ENCODE measurements around the gene APBA2.

Gene APBA2

DNA sequence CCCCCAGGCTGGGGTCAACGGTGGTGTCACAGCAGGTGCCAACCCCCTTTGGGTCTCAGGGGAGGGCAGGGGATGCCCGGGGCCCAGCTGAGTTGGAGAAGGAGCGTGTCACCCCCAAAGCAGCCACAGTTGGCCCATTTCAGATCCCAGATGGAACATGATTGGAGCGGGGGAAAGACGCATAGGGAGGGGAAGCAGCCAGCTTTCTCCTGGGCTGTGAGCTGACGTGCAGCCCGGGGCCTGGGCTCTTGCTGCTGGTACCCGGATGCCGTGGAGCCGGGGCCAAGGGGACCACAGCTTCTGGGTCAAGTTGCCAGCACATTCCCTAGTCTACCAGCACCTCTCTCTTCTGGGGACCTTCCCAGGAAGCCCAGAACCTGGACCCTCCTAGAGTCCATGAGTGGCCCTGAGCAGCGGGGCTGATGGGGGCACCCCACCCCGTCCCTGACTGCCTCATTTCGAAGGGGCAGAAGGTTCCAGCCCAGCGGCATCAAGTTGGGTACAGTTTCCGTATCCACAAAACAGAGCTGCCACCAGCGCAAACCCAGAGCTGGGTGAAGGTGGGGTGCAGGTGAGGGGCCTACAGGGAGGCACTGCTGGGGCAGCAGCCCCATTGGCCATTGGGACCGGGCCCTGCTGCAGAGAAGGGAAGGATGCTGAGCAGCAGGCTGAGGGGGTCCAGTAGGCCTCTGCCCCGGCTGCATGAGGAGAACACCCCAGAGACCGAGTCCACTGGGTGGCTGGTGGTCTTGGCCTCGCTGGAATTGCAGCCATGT, 235.0 kb downstream of the APBA2 start:
- no peak for DNase-seq (ENCODE audit: low spot score)

DNA sequence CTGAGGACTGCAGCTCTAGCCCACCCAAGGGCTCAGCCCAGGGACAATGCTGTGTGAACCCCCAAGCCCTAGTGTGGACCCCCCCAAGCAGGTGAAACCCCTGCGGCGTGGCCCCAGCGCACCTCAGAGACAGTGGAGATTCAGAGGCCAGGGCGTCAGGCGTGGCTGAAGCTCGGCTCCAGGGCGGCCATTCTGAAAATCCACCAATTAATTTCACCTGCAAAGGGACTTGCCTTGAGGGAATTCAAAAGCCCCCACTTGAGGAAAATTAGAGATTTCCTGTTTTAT, 235.5 kb downstream of the APBA2 start:
- no peak for DNase-seq (ENCODE audit: low spot score)

- DNase-seq (ENCODE audit: low spot score), result no peak
Observed at GRCh38 chr15:29121907-29122306, 236.1 kb downstream of the APBA2 start.

GRCh38 chr15:29122506-29122905, 236.7 kb downstream of the APBA2 start:
- DNase-seq (ENCODE audit: low spot score), result no peak

DNA sequence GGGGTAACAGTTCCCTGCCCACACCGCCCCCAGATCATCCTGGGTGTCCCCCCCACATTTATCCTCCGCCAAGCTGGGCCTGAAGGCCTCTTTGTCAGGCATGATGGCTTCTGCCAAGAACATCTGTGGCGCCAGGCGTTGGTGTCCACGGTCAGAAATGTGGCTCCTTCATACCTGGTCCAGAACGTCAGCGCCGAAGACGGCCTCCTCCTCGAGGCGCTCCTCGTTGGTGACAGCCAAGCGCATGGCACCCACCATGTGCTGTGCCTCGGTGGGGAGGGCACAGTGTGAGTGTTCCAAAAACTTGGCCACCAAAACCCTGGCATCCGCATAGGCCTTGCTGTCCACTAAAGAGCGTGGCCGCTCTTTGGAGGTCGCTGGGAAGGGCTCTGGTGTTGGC, 237.4 kb downstream of the APBA2 start:
- no peak for DNase-seq (ENCODE audit: low spot score)

DNA sequence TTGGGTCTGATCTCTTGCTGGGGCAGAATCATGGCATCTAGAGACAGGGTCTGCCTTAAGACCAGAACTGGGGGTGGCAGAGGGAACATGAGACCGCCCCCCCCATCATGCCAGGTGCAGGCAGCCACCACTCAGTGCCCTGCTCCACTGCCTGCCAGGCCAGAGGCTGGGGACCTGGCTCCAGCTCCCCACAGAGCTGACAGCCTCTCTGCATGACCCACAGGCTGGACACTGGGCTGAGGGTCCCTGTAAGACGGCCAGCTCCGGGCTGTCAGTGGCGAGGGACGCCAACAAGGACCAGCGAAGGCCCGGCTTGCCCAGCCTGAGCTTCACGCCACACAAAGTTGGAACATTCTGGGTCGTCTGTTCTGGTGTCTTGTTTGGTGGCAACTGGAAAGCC, 238.2 kb downstream of the APBA2 start:
- DNase-seq (ENCODE audit: low spot score), result no peak

DNA sequence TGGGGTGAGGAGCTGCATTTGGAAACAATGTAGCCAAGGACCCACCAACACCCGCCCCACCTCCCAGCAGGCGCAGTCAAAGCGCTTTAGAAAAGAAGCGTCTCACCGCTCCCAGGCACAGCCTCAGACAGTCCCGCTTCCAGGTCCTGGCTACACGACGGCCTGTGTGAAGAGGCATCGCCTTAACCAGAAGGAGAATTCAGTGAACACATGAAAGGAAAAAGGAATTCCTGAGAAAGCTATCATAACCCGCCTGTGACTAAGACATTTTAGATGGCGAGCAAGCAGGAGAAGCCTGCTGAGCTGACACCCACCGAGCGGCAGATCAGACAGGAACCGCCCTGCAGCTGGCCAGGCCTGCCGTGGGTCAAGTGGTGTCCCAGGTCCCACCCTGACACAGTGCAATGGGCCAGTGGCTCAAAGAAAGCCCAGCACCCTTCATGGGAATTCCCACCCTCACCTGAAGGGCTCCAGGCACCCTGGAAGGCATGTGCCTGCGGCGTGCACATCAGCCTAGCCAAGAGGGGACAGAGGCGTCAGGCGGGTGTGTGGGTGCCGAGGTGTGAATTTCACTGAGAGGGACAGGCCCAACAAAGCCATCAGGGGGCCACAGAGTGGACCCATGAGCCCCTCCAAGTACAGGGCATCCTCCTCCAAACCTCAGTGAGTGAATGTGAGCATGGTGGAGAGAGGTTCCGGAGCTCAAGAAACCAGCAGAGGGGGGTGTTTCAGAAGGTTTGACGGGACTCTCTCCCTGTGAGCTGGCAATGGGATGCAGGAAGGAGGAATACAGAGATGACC, 239.0 kb downstream of the APBA2 start:
- DNase-seq (ENCODE audit: low spot score), result no peak

DNA sequence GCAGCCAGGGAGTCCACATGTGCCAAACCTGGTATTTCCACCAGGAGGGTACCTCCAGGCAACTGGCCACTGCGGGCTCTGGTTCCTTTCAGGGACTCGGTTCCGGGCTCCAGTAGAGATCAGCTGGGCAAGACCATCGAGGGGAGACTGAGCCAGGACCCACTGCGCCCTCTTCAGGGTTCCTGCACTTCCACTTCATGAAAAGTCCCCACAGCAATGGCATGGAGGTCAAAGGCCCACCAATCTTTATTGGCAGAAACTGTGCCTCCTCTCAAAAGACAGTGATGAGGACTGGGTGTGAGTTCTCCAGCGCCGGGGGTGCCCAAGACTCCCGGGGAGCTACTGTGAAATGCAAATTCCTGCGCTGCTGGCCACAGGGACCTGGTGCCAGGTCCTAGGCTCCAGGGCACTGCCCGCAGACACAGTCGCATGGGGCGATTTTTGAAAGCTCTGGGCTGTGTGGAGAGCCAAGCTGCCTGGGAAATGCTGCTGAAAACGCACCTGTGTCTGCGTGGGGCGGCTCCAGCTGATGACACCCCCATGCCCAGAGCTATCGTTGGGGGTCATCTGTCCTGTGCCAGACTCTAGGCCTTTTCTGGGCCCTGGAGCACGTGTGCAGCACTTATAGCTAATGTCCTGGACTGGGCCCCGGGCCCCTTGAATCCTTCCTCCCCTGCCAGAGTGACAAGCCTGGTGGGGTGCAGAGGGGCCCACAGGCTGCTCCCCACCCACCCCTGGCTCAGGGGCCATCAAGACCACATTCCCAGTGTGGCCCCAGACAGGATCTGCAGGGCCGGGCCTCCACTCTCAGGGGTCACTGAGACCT, 239.8 kb downstream of the APBA2 start:
- no peak for DNase-seq (ENCODE audit: low spot score)

DNA sequence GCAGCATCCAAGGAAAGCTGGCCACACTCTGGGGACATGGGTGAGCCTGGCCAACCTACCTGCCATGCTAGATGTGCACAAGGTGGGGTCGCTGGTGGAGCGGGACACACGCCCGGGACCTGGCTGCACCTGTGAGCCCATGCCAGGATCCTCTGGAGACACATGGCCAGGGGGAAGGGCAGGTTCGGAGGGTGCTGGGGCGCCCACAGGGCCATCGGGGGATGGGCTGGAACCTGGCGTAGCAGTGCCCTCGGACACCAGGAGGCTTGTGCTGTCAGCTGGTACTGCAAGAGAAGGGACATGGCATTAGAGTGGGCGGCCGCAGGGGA, 240.4 kb downstream of the APBA2 start:
- no peak for DNase-seq (ENCODE audit: low spot score)

GRCh38 chr15:29126821-29127461, 241.2 kb downstream of the APBA2 start:
- no peak for DNase-seq (ENCODE audit: low spot score)

DNA sequence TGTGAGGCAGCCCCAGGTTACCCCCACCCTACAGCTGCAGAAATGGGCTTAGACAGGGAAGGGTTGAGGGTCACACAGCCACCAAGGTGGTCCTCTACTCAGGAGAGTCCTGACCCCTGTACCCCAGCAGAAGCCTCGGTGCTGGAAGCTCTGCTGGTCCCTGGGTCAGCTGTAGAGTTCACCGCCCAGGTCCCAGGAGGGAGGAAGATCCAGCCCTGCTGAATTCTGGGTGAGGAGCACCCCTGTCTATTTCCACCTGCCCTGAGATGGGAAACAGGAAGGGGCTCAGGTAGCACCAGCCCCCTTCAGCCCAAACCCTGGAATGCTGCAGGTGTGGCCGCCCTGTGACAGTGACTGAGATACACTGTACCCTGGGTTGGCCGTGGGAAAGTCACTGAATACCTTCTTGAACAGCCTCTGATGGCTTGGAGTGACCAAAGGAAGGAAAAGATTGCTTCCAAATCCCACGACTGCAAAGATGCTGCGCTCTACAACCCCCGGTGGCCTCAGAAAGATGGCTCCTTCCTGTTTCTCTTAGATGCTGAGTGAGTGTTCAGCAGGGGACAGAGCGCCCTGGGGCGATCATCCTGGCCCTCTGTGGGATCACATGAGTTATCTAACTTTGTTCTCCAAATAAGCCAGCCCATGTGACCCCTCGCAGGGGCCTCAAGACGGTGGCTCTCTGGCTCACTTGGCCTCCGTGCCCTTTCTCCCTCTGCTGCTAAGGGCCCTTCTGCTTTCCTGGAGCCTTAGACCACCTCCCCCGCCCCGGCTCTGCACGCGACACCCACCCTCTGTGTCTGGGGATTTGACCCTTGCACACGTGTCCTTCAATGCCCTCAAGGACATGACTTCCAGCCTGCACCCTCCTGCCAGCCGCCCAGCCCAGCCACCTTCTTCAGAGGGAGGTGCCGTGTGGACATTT, 242.0 kb downstream of the APBA2 start:
- no peak for DNase-seq (ENCODE audit: low spot score)

- DNase-seq (ENCODE audit: low spot score), result no peak
Observed at GRCh38 chr15:29128671-29129070, 242.9 kb downstream of the APBA2 start.

- no peak for DNase-seq (ENCODE audit: low spot score)
Observed at GRCh38 chr15:29129221-29129620, 243.4 kb downstream of the APBA2 start.

DNA sequence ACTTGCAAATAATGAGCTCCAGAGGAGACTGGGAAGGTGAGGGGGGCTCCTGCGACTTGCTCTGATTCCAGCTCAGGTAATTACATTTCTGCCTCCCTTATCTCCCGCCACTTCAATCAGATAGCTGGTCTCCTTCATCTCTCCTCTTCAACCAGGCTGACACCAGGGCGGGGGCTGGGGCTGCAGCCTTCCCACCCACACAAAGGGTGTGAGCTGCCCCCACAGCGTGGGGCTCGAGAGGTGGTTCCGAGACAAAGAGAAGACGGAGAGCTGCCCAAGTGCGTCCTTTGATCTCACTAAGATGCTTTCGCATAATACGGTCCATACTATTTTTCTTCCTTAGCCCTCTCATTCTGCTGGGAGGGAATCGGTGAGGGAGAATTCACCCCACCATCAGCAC, 244.2 kb downstream of the APBA2 start:
- no peak for DNase-seq (ENCODE audit: low spot score)

DNA sequence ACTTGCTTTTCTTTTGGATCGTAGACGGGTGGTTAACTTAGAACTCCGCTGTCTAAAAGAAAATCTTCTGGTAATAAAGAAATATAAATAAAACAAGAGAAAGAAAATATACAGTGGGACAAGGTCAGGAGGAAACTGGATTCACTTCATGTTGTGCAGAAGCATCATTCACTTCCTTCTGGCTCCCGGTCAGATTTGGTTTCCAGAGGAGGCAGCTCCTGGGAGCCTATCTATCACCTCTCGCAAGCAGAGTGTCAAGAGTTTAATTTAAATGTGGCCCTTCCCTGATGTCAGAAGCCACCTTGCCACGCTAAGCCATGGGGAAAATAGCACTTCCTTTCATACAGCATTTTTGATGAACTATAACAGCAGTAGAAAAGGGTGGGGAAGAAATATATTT, 244.7 kb downstream of the APBA2 start:
- DNase-seq (ENCODE audit: low spot score), result no peak

DNA sequence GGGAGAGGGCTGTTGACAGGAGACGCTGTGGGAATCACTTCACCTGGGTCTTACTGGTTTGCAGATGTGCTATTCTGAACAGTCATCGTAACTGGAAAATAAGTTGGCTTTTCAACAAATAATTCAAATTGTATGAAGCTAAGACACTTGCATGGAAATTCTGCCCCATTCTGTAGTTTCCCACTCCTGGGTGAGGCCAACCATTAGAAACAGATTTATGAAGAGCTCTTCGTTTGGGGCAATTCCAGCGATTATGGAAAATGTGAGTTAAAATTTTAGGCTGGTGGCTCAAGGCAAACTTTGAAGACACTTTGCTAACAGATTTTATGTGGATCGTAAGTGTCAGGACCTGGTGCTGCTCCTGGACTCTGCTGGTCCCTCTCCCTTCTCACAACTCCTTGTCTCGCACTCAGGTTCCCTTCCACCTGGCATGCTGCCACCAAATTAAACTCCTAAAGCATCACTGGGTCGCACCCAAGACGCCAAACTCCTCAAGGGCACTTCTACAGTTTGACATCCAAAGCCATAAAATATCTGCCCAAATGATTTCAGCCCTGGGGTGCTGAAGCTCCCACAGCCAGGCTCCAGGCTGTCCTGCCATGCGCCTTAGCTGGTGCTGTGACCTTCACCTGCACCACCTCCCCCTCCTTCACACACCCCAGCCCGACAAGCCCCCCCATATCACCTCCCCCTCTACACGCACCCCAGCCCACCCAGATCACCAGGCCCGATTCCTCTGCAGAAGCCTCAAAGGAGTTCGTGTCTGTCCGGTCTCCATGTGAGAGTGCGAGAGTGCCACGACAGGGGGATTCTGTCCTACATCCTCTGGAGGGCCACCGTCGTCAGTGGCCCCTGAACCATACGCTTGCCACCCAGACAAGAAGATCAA, 245.4 kb downstream of the APBA2 start:
- DNase-seq (ENCODE audit: low spot score), result no peak

GRCh38 chr15:29131840-29132420, 246.2 kb downstream of the APBA2 start:
- DNase-seq (ENCODE audit: low spot score), result no peak

DNA sequence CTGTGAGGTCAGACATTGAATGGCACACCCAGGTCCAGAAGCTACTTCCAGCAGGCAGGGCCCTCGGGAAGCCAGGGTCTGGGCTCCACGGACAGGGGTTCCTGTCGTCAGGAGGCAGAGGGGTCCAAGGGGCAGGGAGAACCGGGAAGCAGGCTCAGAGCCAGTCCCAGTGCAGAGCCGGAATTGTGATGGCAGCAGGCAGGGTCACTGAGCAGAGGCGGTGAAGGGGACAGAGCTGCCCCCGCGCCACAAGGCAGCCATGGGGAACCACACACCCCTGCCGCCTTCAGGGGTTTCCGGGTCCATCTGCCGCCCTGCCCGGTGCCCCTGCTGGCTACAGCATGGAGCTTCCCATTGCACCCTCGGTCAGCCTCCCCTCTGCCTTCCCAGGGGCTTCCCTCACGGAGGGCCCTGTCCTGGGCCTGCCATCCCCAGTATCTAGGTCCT, 247.0 kb downstream of the APBA2 start:
- no peak for DNase-seq (ENCODE audit: low spot score)

DNA sequence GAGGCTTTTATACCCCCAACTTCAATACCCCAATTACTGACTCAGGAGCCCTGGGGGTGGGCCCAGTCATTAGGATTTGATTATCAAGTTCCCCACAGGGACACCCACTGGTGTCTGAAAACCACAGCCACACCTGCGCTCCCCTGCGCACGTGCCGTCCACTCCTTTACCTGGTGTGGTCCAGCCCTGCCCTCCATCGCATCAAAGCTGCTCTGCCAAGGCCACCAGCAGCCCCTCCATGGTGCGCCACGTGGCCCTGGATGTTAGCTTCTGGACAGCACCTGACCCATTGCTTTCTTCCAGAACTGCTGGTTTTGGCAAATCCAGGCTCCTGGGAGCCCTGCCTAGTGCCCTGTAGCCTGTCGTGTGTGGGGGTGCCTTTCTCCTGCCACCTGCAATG, 247.5 kb downstream of the APBA2 start:
- DNase-seq (ENCODE audit: low spot score), result no peak

DNA sequence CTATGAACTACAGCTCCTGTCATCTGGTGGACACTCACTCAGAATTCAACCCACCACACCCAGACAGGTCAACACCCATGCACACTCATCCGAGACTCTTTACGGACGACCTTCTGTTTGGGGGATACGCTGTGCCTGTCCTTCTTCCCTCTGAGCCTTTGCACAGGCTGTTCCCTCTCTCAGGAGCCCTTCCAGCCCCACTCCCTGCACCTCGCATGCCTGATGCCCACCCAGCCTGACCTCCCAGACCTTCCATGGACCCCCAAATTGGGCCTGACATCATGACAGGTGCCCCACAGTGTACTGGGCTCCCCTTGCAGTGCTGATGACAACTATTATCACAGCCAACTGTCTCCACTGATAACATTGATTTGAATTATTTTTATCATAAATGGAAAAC, 248.0 kb downstream of the APBA2 start:
- DNase-seq (ENCODE audit: low spot score), result no peak

Measured in AG08396 (cell line).